HEK293 (cell line): ENCODE results near the gene SETD2.

ENCODE experiments used
- CTCF ChIA-PET: fragments of 350-600 bp; formaldehyde crosslinking; extraction: SDS; loops from one replicate; lab custom pipeline; 2021; ENCODE audit warnings: antibody characterized with exemption; lab: Yijun Ruan, JAX
- POLR2A ChIA-PET: fragments of 300-600 bp; formaldehyde crosslinking; extraction: SDS; loops from one replicate; lab custom pipeline; 2020; ENCODE audit warnings: antibody characterized with exemption, inconsistent platforms; lab: Yijun Ruan, JAX
- H3K27ac ChIP-seq: fragments of 200-500 bp; sonication (Bioruptor generic); 2 replicates; pipeline ENCODE4 v1.5.1; 2014; ENCODE audit warnings: low read depth, low read length, control low read depth, inconsistent platforms; ENCODE audit errors: extremely low read depth
- H3K36me3 ChIP-seq, 2 experiments: fragments of 200-500 bp in 1 of 2; sonication (Bioruptor generic) in 1 of 2; 1 replicate in 1 of 2; 2 replicates in 1 of 2; pipeline ENCODE4 v1.5.1; 2014 to 2017; ENCODE audit warnings: inconsistent platforms in 2 of 2, low read length in 2 of 2; ENCODE audit not compliant: control insufficient read depth in 2 of 2, insufficient read depth in 1 of 2
- H3K4me1 ChIP-seq: fragments of 200-500 bp; sonication (Bioruptor generic); 2 replicates; pipeline ENCODE4 v1.5.1; 2014; ENCODE audit warnings: mild to moderate bottlenecking, low read length, inconsistent platforms; ENCODE audit not compliant: control insufficient read depth, insufficient read depth
- H3K4me3 ChIP-seq: 2 replicates; pipeline ENCODE4 v1.5.1; 2011; ENCODE audit warnings: low read depth, mild to moderate bottlenecking, control low read depth, low read length, moderate library complexity
- H3K9me3 ChIP-seq: fragments of 200-500 bp; sonication (Bioruptor generic); 2 replicates; pipeline ENCODE4 v1.5.1; 2014; ENCODE audit warnings: low read depth, low read length, inconsistent platforms; ENCODE audit not compliant: control insufficient read depth, insufficient read depth
- GFI1B ChIP-seq: fragments of 450-650 bp; formaldehyde crosslinking; IDR thresholded peaks from 2 replicates; pipeline ENCODE4 v1.5.1; 2016; ENCODE audit warnings: missing biosample characterization, missing genetic modification characterization
- GLI4 ChIP-seq: fragments of 450-650 bp; formaldehyde crosslinking; IDR thresholded peaks from 2 replicates; pipeline ENCODE4 v1.5.1; 2016; ENCODE audit warnings: missing biosample characterization, missing genetic modification characterization
- KLF10 ChIP-seq: fragments of 450-650 bp; IDR thresholded peaks from 2 replicates; pipeline ENCODE4 v1.5.1; 2018; ENCODE audit warnings: missing biosample characterization, mild to moderate bottlenecking, missing genetic modification characterization
- ZNF140 ChIP-seq: fragments of 450-650 bp; formaldehyde crosslinking; IDR thresholded peaks from 2 replicates; pipeline ENCODE4 v1.5.1; 2016; ENCODE audit warnings: missing biosample characterization, missing genetic modification characterization
- ZNF174 ChIP-seq: fragments of 450-650 bp; formaldehyde crosslinking; IDR thresholded peaks from 2 replicates; pipeline ENCODE4 v1.5.0; 2017; ENCODE audit warnings: missing biosample characterization, mild to moderate bottlenecking, missing genetic modification characterization
- ZNF184 ChIP-seq: fragments of 450-650 bp; IDR thresholded peaks from 2 replicates; pipeline ENCODE4 v1.5.1; 2018; ENCODE audit warnings: missing biosample characterization, mild to moderate bottlenecking, missing genetic modification characterization
- ZNF23 ChIP-seq: fragments of 450-650 bp; formaldehyde crosslinking; IDR thresholded peaks from 2 replicates; pipeline ENCODE4 v1.5.1; 2016; ENCODE audit warnings: missing biosample characterization, missing genetic modification characterization, borderline replicate concordance
- ZNF239 ChIP-seq: fragments of 450-650 bp; formaldehyde crosslinking; IDR thresholded peaks from 2 replicates; pipeline ENCODE4 v1.5.1; 2016; ENCODE audit warnings: missing biosample characterization, missing genetic modification characterization
- ZNF341 ChIP-seq: fragments of 450-650 bp; formaldehyde crosslinking; IDR thresholded peaks from 2 replicates; pipeline ENCODE4; 2016; ENCODE audit warnings: low read depth, missing biosample characterization, missing genetic modification characterization
- ZNF416 ChIP-seq: fragments of 450-650 bp; formaldehyde crosslinking; IDR thresholded peaks from 2 replicates; pipeline ENCODE4 v1.5.1; 2016; ENCODE audit warnings: missing biosample characterization, missing genetic modification characterization
- ZNF639 ChIP-seq: fragments of 450-650 bp; formaldehyde crosslinking; IDR thresholded peaks from 2 replicates; pipeline ENCODE4 v1.5.1; 2016; ENCODE audit warnings: missing biosample characterization, missing genetic modification characterization
- ZNF707 ChIP-seq: fragments of 450-650 bp; formaldehyde crosslinking; IDR thresholded peaks from 2 replicates; pipeline ENCODE4 v1.5.1; 2016; ENCODE audit warnings: missing biosample characterization, missing genetic modification characterization
- ZNF785 ChIP-seq: fragments of 450-650 bp; formaldehyde crosslinking; IDR thresholded peaks from 2 replicates; pipeline ENCODE4 v1.5.1; 2016; ENCODE audit warnings: missing biosample characterization, missing genetic modification characterization
- ZNF837 ChIP-seq: fragments of 450-650 bp; formaldehyde crosslinking; IDR thresholded peaks from 2 replicates; pipeline ENCODE4 v1.5.1; 2016; ENCODE audit warnings: missing biosample characterization, missing genetic modification characterization
- ZSCAN30 ChIP-seq: fragments of 450-650 bp; IDR thresholded peaks from 2 replicates; pipeline ENCODE4 v1.5.1; 2018; ENCODE audit warnings: missing biosample characterization, mild to moderate bottlenecking, missing genetic modification characterization, moderate library complexity
- ZXDB ChIP-seq: fragments of 450-650 bp; formaldehyde crosslinking; IDR thresholded peaks from 2 replicates; pipeline ENCODE4 v1.5.1; 2016; ENCODE audit warnings: missing biosample characterization, missing genetic modification characterization
- TF ChIP-seq, protein P1 (sequence below): fragments of 450-650 bp; formaldehyde crosslinking; IDR thresholded peaks from 2 replicates; pipeline ENCODE4 v1.5.1; 2016; ENCODE audit warnings: missing biosample characterization, missing genetic modification characterization
- TF ChIP-seq, protein P2 (sequence below): fragments of 450-650 bp; formaldehyde crosslinking; IDR thresholded peaks from 2 replicates; pipeline ENCODE4 v1.5.1; 2017; ENCODE audit warnings: missing biosample characterization, mild to moderate bottlenecking, missing genetic modification characterization, moderate library complexity
- TF ChIP-seq, protein P3 (sequence below): fragments of 450-650 bp; formaldehyde crosslinking; IDR thresholded peaks from 2 replicates; pipeline ENCODE4 v1.5.1; 2017; ENCODE audit warnings: missing biosample characterization, missing genetic modification characterization
- TF ChIP-seq, protein P4 (sequence below): fragments of 450-650 bp; formaldehyde crosslinking; IDR thresholded peaks from 2 replicates; pipeline ENCODE4 v1.5.0; 2017; ENCODE audit warnings: missing biosample characterization, missing genetic modification characterization, borderline replicate concordance
- TF ChIP-seq, protein P5 (sequence below): fragments of 450-650 bp; formaldehyde crosslinking; IDR thresholded peaks from 2 replicates; pipeline ENCODE4 v1.5.1; 2016; ENCODE audit warnings: missing biosample characterization, missing genetic modification characterization

Gene SETD2

GRCh38 chr3:47015151-47015550 is 148.8 kb downstream of the SETD2 start:
- TF ChIP-seq KLF10 (tag by site-specific recombination), result no peak
- TF ChIP-seq, protein P1, sequence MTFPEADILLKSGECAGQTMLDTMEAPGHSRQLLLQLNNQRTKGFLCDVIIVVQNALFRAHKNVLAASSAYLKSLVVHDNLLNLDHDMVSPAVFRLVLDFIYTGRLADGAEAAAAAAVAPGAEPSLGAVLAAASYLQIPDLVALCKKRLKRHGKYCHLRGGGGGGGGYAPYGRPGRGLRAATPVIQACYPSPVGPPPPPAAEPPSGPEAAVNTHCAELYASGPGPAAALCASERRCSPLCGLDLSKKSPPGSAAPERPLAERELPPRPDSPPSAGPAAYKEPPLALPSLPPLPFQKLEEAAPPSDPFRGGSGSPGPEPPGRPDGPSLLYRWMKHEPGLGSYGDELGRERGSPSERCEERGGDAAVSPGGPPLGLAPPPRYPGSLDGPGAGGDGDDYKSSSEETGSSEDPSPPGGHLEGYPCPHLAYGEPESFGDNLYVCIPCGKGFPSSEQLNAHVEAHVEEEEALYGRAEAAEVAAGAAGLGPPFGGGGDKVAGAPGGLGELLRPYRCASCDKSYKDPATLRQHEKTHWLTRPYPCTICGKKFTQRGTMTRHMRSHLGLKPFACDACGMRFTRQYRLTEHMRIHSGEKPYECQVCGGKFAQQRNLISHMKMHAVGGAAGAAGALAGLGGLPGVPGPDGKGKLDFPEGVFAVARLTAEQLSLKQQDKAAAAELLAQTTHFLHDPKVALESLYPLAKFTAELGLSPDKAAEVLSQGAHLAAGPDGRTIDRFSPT (tag by site-specific recombination), result no peak
- no peak for TF ChIP-seq ZNF239
- TF ChIP-seq, all 188 proteins: peak for 0
- ChIA-PET CTCF (no interaction called here), POLR2A (no interaction called here)
- Histone ChIP-seq H3K36me3 (peaks cover 0 to 58% of the 10 kb centered on the region in 2 experiments; a peak in 1 of 3 replicates), H3K4me1 (no peaks in the 10 kb centered on the region), H3K27ac (no peak overlapping the region), H3K9me3 (no peaks in the 10 kb centered on the region), H3K4me3 (no peak overlapping the region)

DNA sequence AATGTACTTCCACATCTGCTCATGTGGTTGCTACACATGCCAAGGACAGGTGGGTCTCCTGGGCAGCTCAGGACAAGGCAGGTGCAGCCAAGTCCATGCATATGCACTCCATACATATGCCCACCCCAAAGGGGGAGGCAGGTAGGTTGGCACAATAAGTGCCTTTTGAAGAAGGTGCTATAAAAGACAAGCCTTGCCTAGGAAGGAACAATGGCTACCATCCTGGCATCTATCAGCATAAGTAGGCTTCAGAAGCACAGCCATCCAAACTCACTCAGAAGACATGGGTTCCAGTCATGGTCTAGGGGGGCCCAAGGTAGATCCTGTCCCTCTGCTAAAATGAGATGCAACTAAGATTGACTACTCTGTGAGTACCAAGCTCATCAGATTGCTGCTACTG is 149.9 kb downstream of the SETD2 start:
- POLR2A ChIA-PET, result no interaction called here
- H3K4me3 ChIP-seq, result no peak overlapping the region
- no peaks in the 10 kb centered on the region for H3K9me3 ChIP-seq
- H3K36me3 ChIP-seq, result peaks cover 0 to 47% of the 10 kb centered on the region in 2 experiments; a peak in 1 of 3 replicates
- no peak for TF ChIP-seq ZNF184 (tag by site-specific recombination)
- TF ChIP-seq ZNF140, result no peak
- TF ChIP-seq, protein P2, sequence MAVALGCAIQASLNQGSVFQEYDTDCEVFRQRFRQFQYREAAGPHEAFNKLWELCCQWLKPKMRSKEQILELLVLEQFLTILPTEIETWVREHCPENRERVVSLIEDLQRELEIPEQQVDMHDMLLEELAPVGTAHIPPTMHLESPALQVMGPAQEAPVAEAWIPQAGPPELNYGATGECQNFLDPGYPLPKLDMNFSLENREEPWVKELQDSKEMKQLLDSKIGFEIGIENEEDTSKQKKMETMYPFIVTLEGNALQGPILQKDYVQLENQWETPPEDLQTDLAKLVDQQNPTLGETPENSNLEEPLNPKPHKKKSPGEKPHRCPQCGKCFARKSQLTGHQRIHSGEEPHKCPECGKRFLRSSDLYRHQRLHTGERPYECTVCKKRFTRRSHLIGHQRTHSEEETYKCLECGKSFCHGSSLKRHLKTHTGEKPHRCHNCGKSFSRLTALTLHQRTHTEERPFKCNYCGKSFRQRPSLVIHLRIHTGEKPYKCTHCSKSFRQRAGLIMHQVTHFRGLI (tag by site-specific recombination), result no peak
- no peak for TF ChIP-seq ZSCAN30 (tag by site-specific recombination)
- TF ChIP-seq, protein P3, sequence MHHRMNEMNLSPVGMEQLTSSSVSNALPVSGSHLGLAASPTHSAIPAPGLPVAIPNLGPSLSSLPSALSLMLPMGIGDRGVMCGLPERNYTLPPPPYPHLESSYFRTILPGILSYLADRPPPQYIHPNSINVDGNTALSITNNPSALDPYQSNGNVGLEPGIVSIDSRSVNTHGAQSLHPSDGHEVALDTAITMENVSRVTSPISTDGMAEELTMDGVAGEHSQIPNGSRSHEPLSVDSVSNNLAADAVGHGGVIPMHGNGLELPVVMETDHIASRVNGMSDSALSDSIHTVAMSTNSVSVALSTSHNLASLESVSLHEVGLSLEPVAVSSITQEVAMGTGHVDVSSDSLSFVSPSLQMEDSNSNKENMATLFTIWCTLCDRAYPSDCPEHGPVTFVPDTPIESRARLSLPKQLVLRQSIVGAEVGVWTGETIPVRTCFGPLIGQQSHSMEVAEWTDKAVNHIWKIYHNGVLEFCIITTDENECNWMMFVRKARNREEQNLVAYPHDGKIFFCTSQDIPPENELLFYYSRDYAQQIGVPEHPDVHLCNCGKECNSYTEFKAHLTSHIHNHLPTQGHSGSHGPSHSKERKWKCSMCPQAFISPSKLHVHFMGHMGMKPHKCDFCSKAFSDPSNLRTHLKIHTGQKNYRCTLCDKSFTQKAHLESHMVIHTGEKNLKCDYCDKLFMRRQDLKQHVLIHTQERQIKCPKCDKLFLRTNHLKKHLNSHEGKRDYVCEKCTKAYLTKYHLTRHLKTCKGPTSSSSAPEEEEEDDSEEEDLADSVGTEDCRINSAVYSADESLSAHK (tag by site-specific recombination), result no peak
- TF ChIP-seq ZNF416 (tag by site-specific recombination), result no peak
- no peak for TF ChIP-seq ZNF837 (tag by site-specific recombination)
- TF ChIP-seq ZNF174 (tag by site-specific recombination), result no peak
- TF ChIP-seq, protein P4, sequence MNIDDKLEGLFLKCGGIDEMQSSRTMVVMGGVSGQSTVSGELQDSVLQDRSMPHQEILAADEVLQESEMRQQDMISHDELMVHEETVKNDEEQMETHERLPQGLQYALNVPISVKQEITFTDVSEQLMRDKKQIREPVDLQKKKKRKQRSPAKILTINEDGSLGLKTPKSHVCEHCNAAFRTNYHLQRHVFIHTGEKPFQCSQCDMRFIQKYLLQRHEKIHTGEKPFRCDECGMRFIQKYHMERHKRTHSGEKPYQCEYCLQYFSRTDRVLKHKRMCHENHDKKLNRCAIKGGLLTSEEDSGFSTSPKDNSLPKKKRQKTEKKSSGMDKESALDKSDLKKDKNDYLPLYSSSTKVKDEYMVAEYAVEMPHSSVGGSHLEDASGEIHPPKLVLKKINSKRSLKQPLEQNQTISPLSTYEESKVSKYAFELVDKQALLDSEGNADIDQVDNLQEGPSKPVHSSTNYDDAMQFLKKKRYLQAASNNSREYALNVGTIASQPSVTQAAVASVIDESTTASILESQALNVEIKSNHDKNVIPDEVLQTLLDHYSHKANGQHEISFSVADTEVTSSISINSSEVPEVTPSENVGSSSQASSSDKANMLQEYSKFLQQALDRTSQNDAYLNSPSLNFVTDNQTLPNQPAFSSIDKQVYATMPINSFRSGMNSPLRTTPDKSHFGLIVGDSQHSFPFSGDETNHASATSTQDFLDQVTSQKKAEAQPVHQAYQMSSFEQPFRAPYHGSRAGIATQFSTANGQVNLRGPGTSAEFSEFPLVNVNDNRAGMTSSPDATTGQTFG, result no peak
- no peak for TF ChIP-seq GLI4
- TF ChIP-seq ZNF639 (tag by site-specific recombination), result no peak
- no peak for TF ChIP-seq ZNF785 (tag by site-specific recombination)
- TF ChIP-seq GFI1B, result no peak
- TF ChIP-seq ZNF707, result no peak
- TF ChIP-seq ZNF23 (tag by site-specific recombination), result no peak
- TF ChIP-seq ZXDB, result no peak
- no peak for TF ChIP-seq ZNF341 (tag by site-specific recombination)
- TF ChIP-seq, protein P5, sequence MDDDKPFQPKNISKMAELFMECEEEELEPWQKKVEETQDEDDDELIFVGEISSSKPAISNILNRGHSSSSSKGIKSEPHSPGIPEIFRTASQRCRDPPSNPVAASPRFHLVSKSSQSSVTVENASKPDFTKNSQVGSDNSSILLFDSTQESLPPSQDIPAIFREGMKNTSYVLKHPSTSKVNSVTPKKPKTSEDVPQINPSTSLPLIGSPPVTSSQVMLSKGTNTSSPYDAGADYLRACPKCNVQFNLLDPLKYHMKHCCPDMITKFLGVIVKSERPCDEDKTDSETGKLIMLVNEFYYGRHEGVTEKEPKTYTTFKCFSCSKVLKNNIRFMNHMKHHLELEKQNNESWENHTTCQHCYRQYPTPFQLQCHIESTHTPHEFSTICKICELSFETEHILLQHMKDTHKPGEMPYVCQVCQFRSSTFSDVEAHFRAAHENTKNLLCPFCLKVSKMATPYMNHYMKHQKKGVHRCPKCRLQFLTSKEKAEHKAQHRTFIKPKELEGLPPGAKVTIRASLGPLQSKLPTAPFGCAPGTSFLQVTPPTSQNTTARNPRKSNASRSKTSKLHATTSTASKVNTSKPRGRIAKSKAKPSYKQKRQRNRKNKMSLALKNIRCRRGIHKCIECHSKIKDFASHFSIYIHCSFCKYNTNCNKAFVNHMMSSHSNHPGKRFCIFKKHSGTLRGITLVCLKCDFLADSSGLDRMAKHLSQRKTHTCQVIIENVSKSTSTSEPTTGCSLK (tag by site-specific recombination), result no peak
- TF ChIP-seq, all 188 proteins: peak for 0
- CTCF ChIA-PET, result interaction anchor here (1.1 kb wide), 1 partner anchor 16 kb away, joined by 5 read pairs; no protein-coding TSS in a partner anchor
- Histone ChIP-seq H3K4me1 (no peaks in the 10 kb centered on the region), H3K27ac (no peak overlapping the region)
